Suppressor macrophage treated with lipopolysaccharide for 1 hour (primary cell): ENCODE results near the gene MCF2L.
"Not testable (repeated sequence)": the region's sequence is repeated elsewhere in the genome, so short reads cannot be mapped to it uniquely, and the experiment has no call there.

ENCODE experiments used
- DNase-seq, 3 donors: peaks; one replicate each; pipeline ENCODE4 v3.0.0-alpha.2; 2020 to 2022

Gene MCF2L

GRCh38 chr13:112968910-112969691 is at the start of gene MCF2L:
TSS of gene MCF2L (plus strand) at chr13:112969214. CDS start at chr13:112969380, 166 bp downstream.
- peak; percentile 28 to 42 (median 33) for DNase-seq

GRCh38 chr13:112923962-112924361 is 45.1 kb upstream of the MCF2L start:
- DNase-seq: no peak

- no peak for DNase-seq
Observed at GRCh38 chr13:112924365-112924764, 44.6 kb upstream of the MCF2L start.

- no peak for DNase-seq
Observed at GRCh38 chr13:112926003-112926402, 43.0 kb upstream of the MCF2L start.

GRCh38 chr13:112926993-112927392 is 42.0 kb upstream of the MCF2L start:
- DNase-seq: no peak

GRCh38 chr13:112928020-112928971 is 40.7 kb upstream of the MCF2L start:
- no peak for DNase-seq

- DNase-seq: peak; percentile 38 to 58 (median 57)
Observed at GRCh38 chr13:112928972-112929782, 39.8 kb upstream of the MCF2L start.

GRCh38 chr13:112929783-112930055 is 39.3 kb upstream of the MCF2L start:
- no peak for DNase-seq

- DNase-seq: no peak
Observed at GRCh38 chr13:112930192-112930591, 38.8 kb upstream of the MCF2L start.

- DNase-seq: no peak
Observed at GRCh38 chr13:112931028-112931934, 37.7 kb upstream of the MCF2L start.

GRCh38 chr13:112932971-112933370 is 36.0 kb upstream of the MCF2L start:
- no peak for DNase-seq

GRCh38 chr13:112933649-112934048 is 35.4 kb upstream of the MCF2L start:
- DNase-seq: no peak

GRCh38 chr13:112934078-112934477 is 34.9 kb upstream of the MCF2L start:
- DNase-seq: no peak

- no peak for DNase-seq
Observed at GRCh38 chr13:112938680-112939079, 30.3 kb upstream of the MCF2L start.

GRCh38 chr13:112940236-112940635 is 28.8 kb upstream of the MCF2L start:
- peak in 1 of 3 donors; percentile 10 for DNase-seq

- DNase-seq: no peak
Observed at GRCh38 chr13:112941349-112941748, 27.7 kb upstream of the MCF2L start.

GRCh38 chr13:112941765-112942164 is 27.2 kb upstream of the MCF2L start:
- not testable (repeated sequence) for DNase-seq

- peak; percentile 98 to 99 (median 99) for DNase-seq
Observed at GRCh38 chr13:112942689-112943308, 26.2 kb upstream of the MCF2L start.

- peak; percentile 31 to 76 (median 55) for DNase-seq
Observed at GRCh38 chr13:112943309-112944125, 25.5 kb upstream of the MCF2L start.

GRCh38 chr13:112947796-112948195 is 21.2 kb upstream of the MCF2L start:
- no peak for DNase-seq
